Nucleus accumbens (tissue), 56 donors: Measurements from ENCODE around the gene NPPC.
"Not testable (repeated sequence)": the region's sequence is repeated elsewhere in the genome, so short reads cannot be mapped to it uniquely, and the experiment has no call there.

Experiments used
- DNase-seq, 56 donors: peaks; one replicate each; lab custom pipeline; 2025; lab: John Stamatoyannopoulos, UW

NPPC gene

GRCh38 chr2:231926180-231926741 lies at the start of gene NPPC:
TSS of gene NPPC (minus strand) at chr2:231926396. CDS start at chr2:231926249, 147 bp downstream.
- peak in 45 of 56 donors; percentile 17 to 74 (median 46) for DNase-seq

GRCh38 chr2:231975001-231975400 lies 48.8 kb upstream of the NPPC start:
- DNase-seq = no peak

- no peak for DNase-seq
Observed at GRCh38 chr2:231970461-231970860, 44.3 kb upstream of the NPPC start.

GRCh38 chr2:231968820-231969219 lies 42.6 kb upstream of the NPPC start:
- DNase-seq = no peak

- no peak for DNase-seq
Observed at GRCh38 chr2:231966886-231967285, 40.7 kb upstream of the NPPC start.

- no peak for DNase-seq
Observed at GRCh38 chr2:231965102-231965501, 38.9 kb upstream of the NPPC start.

- DNase-seq = peak in 54 of 56 donors; percentile 37 to 89 (median 78)
Observed at GRCh38 chr2:231961349-231962166, 35.4 kb upstream of the NPPC start, which contains the start of gene DIS3L2. TSS of gene DIS3L2 (plus strand) at chr2:231961713. CDS start at chr2:232014928, 53,215 bp downstream.

- peak in 2 of 56 donors; percentile 14 to 44 for DNase-seq
Observed at GRCh38 chr2:231960810-231961348, 34.7 kb upstream of the NPPC start.

GRCh38 chr2:231957913-231958763 lies 31.9 kb upstream of the NPPC start:
- DNase-seq = no peak

GRCh38 chr2:231955758-231956472 lies 29.7 kb upstream of the NPPC start:
- DNase-seq = no peak

- no peak for DNase-seq
Observed at GRCh38 chr2:231951452-231952035, 25.3 kb upstream of the NPPC start.

- DNase-seq = no peak
Observed at GRCh38 chr2:231947694-231948093, 21.5 kb upstream of the NPPC start.

GRCh38 chr2:231947112-231947511 lies 20.9 kb upstream of the NPPC start:
- not testable (repeated sequence) for DNase-seq

GRCh38 chr2:231946241-231946814 lies 20.1 kb upstream of the NPPC start:
- DNase-seq = no peak

- DNase-seq = no peak
Observed at GRCh38 chr2:231942180-231942579, 16.0 kb upstream of the NPPC start.

GRCh38 chr2:231941673-231942072 lies 15.5 kb upstream of the NPPC start:
- DNase-seq = no peak

- DNase-seq = no peak
Observed at GRCh38 chr2:231940795-231941194, 14.6 kb upstream of the NPPC start.

GRCh38 chr2:231939022-231939421 lies 12.8 kb upstream of the NPPC start:
- no peak for DNase-seq

GRCh38 chr2:231937057-231937456 lies 10.9 kb upstream of the NPPC start:
- DNase-seq = no peak
